HL-60 (cell line): Measurements from ENCODE around the gene KLK7.

Source experiments
- DNase-seq, 2 experiments: peaks; one replicate each; pipeline ENCODE4 v3.0.0-alpha.2; 2010 to 2020; ENCODE audit warnings: low read depth in 1 of 2, low spot score in 1 of 2
- H3K27ac ChIP-seq: fragments of 250-450 bp; sonication (Bioruptor Pico); replicated peaks from 2 replicates; pipeline ENCODE4 v1.5.1; 2020; ENCODE audit warnings: mild to moderate bottlenecking, moderate library complexity
- H3K27me3 ChIP-seq: fragments of 250-450 bp; sonication (Bioruptor Pico); 2 replicates; pipeline ENCODE4 v1.5.1; 2021; ENCODE audit warnings: mild to moderate bottlenecking, moderate library complexity; ENCODE audit not compliant: insufficient read depth, poor library complexity, severe bottlenecking
- H3K4me3 ChIP-seq: replicated peaks from 2 replicates; pipeline ENCODE4 v1.5.1; 2011; ENCODE audit warnings: mild to moderate bottlenecking, control low read depth, low read length; ENCODE audit not compliant: insufficient read depth
- GABPA ChIP-seq: IDR thresholded peaks from 2 replicates; pipeline ENCODE4 v1.6.1; 2012; ENCODE audit warnings: low read depth
- POLR2AphosphoS5 ChIP-seq: IDR thresholded peaks from 2 replicates; pipeline ENCODE4 v1.6.1; 2012; ENCODE audit warnings: low read depth
- SPI1 ChIP-seq: IDR thresholded peaks from 2 replicates; pipeline ENCODE4 v1.6.1; 2012; ENCODE audit warnings: low read depth, mild to moderate bottlenecking, borderline replicate concordance
- TF ChIP-seq, protein P1 (sequence below): IDR thresholded peaks from 2 replicates; pipeline ENCODE4 v1.6.1; 2012; ENCODE audit warnings: low read depth; ENCODE audit not compliant: insufficient replicate concordance
- TF ChIP-seq, protein P2 (sequence below): IDR thresholded peaks from one replicate; pipeline ENCODE4 v1.5.1; 2011; ENCODE audit warnings: low read length, control low read depth, inconsistent platforms; ENCODE audit not compliant: insufficient read depth

KLK7 gene

GRCh38 chr19:51007488-51007887, 23.8 kb upstream of the KLK7 start:
- no peak for DNase-seq
- no peak for TF ChIP-seq SPI1
- no peak for TF ChIP-seq POLR2AphosphoS5
- TF ChIP-seq, protein P1, sequence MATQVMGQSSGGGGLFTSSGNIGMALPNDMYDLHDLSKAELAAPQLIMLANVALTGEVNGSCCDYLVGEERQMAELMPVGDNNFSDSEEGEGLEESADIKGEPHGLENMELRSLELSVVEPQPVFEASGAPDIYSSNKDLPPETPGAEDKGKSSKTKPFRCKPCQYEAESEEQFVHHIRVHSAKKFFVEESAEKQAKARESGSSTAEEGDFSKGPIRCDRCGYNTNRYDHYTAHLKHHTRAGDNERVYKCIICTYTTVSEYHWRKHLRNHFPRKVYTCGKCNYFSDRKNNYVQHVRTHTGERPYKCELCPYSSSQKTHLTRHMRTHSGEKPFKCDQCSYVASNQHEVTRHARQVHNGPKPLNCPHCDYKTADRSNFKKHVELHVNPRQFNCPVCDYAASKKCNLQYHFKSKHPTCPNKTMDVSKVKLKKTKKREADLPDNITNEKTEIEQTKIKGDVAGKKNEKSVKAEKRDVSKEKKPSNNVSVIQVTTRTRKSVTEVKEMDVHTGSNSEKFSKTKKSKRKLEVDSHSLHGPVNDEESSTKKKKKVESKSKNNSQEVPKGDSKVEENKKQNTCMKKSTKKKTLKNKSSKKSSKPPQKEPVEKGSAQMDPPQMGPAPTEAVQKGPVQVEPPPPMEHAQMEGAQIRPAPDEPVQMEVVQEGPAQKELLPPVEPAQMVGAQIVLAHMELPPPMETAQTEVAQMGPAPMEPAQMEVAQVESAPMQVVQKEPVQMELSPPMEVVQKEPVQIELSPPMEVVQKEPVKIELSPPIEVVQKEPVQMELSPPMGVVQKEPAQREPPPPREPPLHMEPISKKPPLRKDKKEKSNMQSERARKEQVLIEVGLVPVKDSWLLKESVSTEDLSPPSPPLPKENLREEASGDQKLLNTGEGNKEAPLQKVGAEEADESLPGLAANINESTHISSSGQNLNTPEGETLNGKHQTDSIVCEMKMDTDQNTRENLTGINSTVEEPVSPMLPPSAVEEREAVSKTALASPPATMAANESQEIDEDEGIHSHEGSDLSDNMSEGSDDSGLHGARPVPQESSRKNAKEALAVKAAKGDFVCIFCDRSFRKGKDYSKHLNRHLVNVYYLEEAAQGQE: no peak
- no peak for TF ChIP-seq GABPA
- TF ChIP-seq, protein P2, sequence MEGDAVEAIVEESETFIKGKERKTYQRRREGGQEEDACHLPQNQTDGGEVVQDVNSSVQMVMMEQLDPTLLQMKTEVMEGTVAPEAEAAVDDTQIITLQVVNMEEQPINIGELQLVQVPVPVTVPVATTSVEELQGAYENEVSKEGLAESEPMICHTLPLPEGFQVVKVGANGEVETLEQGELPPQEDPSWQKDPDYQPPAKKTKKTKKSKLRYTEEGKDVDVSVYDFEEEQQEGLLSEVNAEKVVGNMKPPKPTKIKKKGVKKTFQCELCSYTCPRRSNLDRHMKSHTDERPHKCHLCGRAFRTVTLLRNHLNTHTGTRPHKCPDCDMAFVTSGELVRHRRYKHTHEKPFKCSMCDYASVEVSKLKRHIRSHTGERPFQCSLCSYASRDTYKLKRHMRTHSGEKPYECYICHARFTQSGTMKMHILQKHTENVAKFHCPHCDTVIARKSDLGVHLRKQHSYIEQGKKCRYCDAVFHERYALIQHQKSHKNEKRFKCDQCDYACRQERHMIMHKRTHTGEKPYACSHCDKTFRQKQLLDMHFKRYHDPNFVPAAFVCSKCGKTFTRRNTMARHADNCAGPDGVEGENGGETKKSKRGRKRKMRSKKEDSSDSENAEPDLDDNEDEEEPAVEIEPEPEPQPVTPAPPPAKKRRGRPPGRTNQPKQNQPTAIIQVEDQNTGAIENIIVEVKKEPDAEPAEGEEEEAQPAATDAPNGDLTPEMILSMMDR: no peak
- H3K4me3 ChIP-seq: no peak overlapping the region
- no peak overlapping the region for H3K27ac ChIP-seq
- H3K27me3 ChIP-seq: peaks cover 1% of the 10 kb centered on the region

GRCh38 chr19:51006406-51006805, 22.7 kb upstream of the KLK7 start:
- DNase-seq: no peak
- Histone ChIP-seq H3K27ac (no peak overlapping the region), H3K4me3 (no peak overlapping the region), H3K27me3 (peaks cover 3% of the 10 kb centered on the region)
- TF ChIP-seq POLR2AphosphoS5 (no peak), SPI1 (no peak), GABPA (no peak)
- TF ChIP-seq, protein P2: no peak
- TF ChIP-seq, protein P1: no peak

DNA sequence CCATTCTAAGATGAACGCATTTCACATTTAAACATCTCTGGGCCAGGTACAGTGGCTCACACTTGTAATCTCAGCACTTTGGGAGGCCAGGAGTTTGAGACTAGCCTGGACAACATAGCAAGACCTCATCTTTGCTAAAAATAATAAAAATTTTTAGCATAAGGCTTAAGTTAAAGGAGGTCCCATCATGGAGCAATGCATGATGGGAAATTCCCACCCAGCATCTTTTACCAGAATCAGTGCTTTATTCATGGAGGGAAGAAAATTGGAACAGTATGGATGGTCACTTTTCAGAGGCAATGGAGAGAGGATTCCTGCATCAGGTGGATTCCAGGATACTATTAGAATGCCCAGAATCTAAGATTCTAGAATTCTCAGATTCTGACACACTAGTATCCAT, 21.5 kb upstream of the KLK7 start:
- Histone ChIP-seq H3K4me3 (no peak overlapping the region), H3K27ac (no peak overlapping the region), H3K27me3 (peaks cover 5% of the 10 kb centered on the region)
- TF ChIP-seq, protein P1: no peak
- TF ChIP-seq POLR2AphosphoS5: no peak
- TF ChIP-seq, protein P2: no peak
- TF ChIP-seq GABPA: no peak
- TF ChIP-seq SPI1: no peak
- DNase-seq: no peak
